Astrocyte of the spinal cord (primary cell): ENCODE data around the gene SLC17A9.
A peak's percentile ranks its signal among the peaks of the same experiment; 100 is the strongest.

ENCODE experiments used
- DNase-seq: peaks from one replicate; pipeline ENCODE4 v3.0.0; 2011; ENCODE audit warnings: low read depth, low spot score
- H3K4me3 ChIP-seq: 2 replicates; pipeline ENCODE4 v1.5.1; 2011; ENCODE audit warnings: low read depth, mild to moderate bottlenecking, low read length, moderate library complexity
- CTCF ChIP-seq: IDR thresholded peaks from 2 replicates; pipeline ENCODE4 v1.5.1; 2012; ENCODE audit warnings: low read depth, mild to moderate bottlenecking, low read length, inconsistent platforms
- in situ Hi-C: cut with HindIII; loops from 2 replicates; pipeline ENCODE4 v1.10.0; 2017; ENCODE audit warnings: low sequenced_read_pairs

The SLC17A9 gene

GRCh38 chr20:62924442-62925075, 27.9 kb upstream of the SLC17A9 start:
- no peak for TF ChIP-seq CTCF
- H3K4me3 ChIP-seq: peak overlapping the region; percentile 95
- in situ Hi-C loops: no loop called here
- DNase-seq: peak; percentile 41

- peak; percentile 16 for DNase-seq
- in situ Hi-C loops: no loop called here
- TF ChIP-seq CTCF: no peak
- H3K4me3 ChIP-seq: peak overlapping the region; percentile 95
Observed at GRCh38 chr20:62925076-62925419, 27.5 kb upstream of the SLC17A9 start.

DNA sequence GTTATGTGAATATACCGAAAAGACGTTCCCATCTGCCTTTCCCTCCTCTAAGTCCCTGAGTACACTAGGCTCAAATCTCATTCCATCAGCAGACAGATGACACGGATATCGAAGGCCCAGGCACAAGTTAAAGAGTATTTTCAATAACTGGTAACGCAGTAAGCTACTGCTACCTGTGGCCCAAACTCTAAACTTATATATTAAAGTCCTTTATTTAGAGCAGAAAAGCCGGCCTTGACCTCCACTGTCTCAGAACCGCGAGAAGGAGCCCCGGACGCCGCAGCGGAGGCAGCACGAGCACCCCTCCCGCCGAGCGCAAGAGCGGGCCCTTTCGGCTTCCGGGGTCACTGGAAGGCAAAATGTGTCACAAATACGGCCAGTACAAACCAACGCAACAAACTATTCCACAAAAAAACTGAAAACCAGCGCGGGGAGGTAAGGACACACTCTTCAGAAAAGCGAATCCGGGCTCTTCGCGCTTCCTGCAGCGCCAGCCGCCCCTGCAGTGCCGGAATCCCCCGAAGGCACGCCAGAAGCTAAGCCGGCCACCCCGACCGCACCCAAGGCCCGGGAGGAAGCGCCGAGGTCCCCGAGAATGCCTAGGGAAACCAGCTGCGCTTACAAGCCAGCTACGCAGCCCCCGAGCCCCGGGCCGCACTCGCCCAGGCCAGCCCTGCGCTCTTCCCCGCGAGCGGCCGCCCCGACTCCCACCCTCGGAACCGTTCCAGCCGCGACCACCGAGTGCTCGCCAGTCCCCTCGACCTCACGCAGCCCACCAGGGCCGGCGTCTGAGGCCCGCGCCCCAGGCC, 26.9 kb upstream of the SLC17A9 start:
- no peak for TF ChIP-seq CTCF
- in situ Hi-C loops: no loop called here
- peak overlapping the region; percentile 95 for H3K4me3 ChIP-seq
- peak; percentile 20 for DNase-seq

- DNase-seq: peak; percentile 83
- in situ Hi-C loops: no loop called here
- peak within 1 kb of the TSS; percentile 95 for H3K4me3 ChIP-seq
- TF ChIP-seq CTCF: peak; percentile 54
Observed at GRCh38 chr20:62926229-62927127, 26.0 kb upstream of the SLC17A9 start, which contains the start of gene DIDO1. Gene DIDO1, minus strand, starts transcription at chr20:62926505.

- peak overlapping the region; percentile 95 for H3K4me3 ChIP-seq
- in situ Hi-C loops: no loop called here
- no peak for DNase-seq
- no peak for TF ChIP-seq CTCF
Observed at GRCh38 chr20:62927128-62927705, 25.3 kb upstream of the SLC17A9 start.
